ENCODE data around the gene GDI2. TPM values are rescaled to one million over a fixed set of nuclear protein-coding genes. Genes with fewer than 3 reads are reported as not detected.
A peak's percentile ranks its signal among the peaks of the same experiment; 100 is the strongest.
"Not testable (repeated sequence)": the region's sequence is repeated elsewhere in the genome, so short reads cannot be mapped to it uniquely, and the experiment has no call there.

GDI2 gene
- total RNA-seq (2014; rRNA removed; shearing (Covaris generic); ENCODE audit: low replicate concordance): 275 and 383 TPM in 2 replicates

DNA sequence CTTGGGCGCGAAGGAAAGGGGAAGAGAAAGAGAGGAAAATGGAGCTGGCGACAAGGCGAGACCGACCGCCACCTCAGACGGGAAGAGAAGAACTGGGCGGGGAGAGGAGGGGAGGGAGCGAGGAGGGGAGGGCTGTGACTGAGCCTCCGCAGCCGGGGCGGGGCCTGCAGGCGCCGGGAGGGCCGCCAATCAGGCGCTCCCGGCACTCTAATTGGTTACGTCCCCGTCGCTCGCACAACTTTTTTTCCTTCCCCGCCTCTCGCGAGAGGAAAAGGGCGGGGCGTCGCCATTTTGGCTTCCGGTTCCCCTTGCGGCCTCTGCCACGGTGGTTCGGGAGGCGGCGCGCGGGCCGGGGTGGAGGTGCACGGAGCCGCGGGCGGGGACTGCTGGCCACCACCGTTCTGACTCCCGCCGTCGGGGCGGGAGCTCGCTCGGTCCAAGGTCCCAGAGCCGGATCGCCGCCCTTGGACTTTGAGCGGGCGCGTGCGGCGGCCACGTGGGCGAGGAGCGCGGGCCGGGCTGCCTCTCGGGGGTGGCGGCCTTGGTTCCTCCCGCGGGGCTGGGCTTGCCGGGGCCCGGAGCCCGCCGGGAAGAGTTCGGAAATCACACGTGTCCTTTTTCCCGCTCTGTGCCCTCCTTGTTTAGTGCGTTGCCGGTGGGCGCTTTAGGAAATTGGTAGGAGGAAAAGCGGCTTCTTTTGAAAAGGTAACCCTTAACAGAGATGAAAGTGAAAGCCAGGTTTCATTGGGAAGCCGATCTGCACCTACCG lies at the start of gene GDI2:
GDI2 (minus strand) TSS at position 94 of the 769 bp plus-strand sequence. CDS start 176 bp downstream, outside the sequence.
- DNase-seq: peak; percentile 99
- H3K9ac ChIP-seq (ENCODE audit: low read length): peak within 1 kb of the TSS; percentile 99
- H4K20me1 ChIP-seq (ENCODE audit: insufficient read depth, low read depth, low read length): peaks cover 33% of the 10 kb centered on the region; the same call in 1 of the 2 replicates
- H3K27me3 ChIP-seq (ENCODE audit: low read length): no peaks in the 10 kb centered on the region
- peaks cover 54% of the 10 kb centered on the region for H3K79me2 ChIP-seq (ENCODE audit: low read length)
- H3K4me3 ChIP-seq (ENCODE audit: low read length): peak within 1 kb of the TSS; percentile 86
- peak within 1 kb of the TSS; percentile 99 for H3K4me2 ChIP-seq (ENCODE audit: low read depth, low read length, poor library complexity, severe bottlenecking)
- no peaks in the 10 kb centered on the region for H3K9me3 ChIP-seq (ENCODE audit: low read length)
- H3K9me2 ChIP-seq (replicated peaks; ENCODE audit: insufficient read depth, low read length): no peaks in the 10 kb centered on the region
- peaks cover 44% of the 10 kb centered on the region for H3K4me1 ChIP-seq (ENCODE audit: low read length)
- H2AFZ ChIP-seq (ENCODE audit: low read length): no peak within 1 kb of the TSS
- peaks cover 16% of the 10 kb centered on the region; the same call in 1 of the 2 replicates for H3K36me3 ChIP-seq (ENCODE audit: insufficient read depth, low read length)
- peak within 1 kb of the TSS; percentile 78 for H3K27ac ChIP-seq (ENCODE audit: low read length)

DNA sequence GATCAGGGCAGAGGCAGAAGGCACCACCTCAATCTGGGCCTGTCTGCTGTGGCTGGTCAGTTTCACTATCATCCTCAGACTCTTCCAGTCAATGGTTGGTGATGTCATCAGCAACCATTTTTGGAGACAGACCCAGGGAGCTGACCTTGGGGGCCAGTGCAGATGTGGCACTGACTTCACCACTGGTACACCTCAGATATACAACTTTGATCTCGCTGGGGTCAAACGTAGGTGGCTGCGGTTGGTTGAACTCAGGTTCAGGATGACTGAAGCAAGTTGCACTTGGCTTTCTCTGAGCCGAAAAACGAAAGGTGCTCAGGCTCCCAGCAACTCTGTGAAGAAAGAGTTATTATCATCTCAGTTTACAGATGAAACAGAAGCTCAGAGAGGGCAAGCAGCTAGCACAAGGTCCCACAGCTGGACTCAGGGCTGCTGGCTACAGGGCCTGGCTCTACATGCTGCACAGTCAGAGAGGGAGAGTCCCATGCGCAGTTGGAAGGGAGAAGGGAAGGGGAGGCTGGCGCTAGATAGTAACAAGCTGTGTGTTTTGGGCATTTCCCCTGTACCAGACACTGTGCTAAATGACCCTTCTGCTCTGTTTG lies 49.2 kb upstream of the GDI2 start:
- no peak for DNase-seq

DNA sequence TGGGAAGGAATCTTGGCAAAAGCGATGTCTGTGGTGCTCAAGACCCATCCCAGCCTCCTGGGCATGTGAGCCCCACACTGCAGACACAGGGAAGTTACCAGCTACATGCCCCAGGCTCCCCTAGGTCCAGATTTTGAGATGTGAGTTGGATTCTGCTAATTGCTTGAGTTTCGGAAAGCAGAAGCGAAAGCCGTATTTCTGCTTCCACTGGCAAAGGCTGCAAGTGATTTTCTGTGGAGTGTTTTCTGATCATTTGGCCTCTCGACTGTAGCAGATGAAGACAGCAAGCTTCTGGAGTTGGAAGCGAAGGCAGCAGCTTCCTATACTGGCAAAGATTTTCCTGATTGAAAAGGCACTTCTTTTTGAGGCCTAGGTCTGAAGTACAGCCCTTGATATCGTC lies 46.8 kb upstream of the GDI2 start:
- no peaks in the 10 kb centered on the region for H3K4me1 ChIP-seq (ENCODE audit: low read length)
- no peak overlapping the region for H3K4me2 ChIP-seq (ENCODE audit: low read depth, low read length, poor library complexity, severe bottlenecking)
- no peak overlapping the region for H3K9ac ChIP-seq (ENCODE audit: low read length)
- H3K27ac ChIP-seq (ENCODE audit: low read length): no peak overlapping the region
- no peaks in the 10 kb centered on the region for H4K20me1 ChIP-seq (ENCODE audit: insufficient read depth, low read depth, low read length)
- no peaks in the 10 kb centered on the region for H3K79me2 ChIP-seq (ENCODE audit: low read length)
- no peaks in the 10 kb centered on the region for H3K36me3 ChIP-seq (ENCODE audit: insufficient read depth, low read length)
- no peaks in the 10 kb centered on the region for H3K9me2 ChIP-seq (replicated peaks; ENCODE audit: insufficient read depth, low read length)
- no peaks in the 10 kb centered on the region for H3K9me3 ChIP-seq (ENCODE audit: low read length)
- H3K27me3 ChIP-seq (ENCODE audit: low read length): no peaks in the 10 kb centered on the region
- H2AFZ ChIP-seq (ENCODE audit: low read length): no peak overlapping the region
- no peak overlapping the region for H3K4me3 ChIP-seq (ENCODE audit: low read length)
- no peak for DNase-seq

More for the DNA sequence above, 49.2 kb upstream of the GDI2 start:
- no peaks in the 10 kb centered on the region for H3K27me3 ChIP-seq (ENCODE audit: low read length)
- H3K27ac ChIP-seq (ENCODE audit: low read length): no peak overlapping the region
- H3K4me2 ChIP-seq (ENCODE audit: low read depth, low read length, poor library complexity, severe bottlenecking): no peak overlapping the region
- H3K4me3 ChIP-seq (ENCODE audit: low read length): no peak overlapping the region
- no peak overlapping the region for H2AFZ ChIP-seq (ENCODE audit: low read length)
- H3K79me2 ChIP-seq (ENCODE audit: low read length): no peaks in the 10 kb centered on the region
- no peak overlapping the region for H3K9ac ChIP-seq (ENCODE audit: low read length)
- H3K36me3 ChIP-seq (ENCODE audit: insufficient read depth, low read length): no peaks in the 10 kb centered on the region
- H3K4me1 ChIP-seq (ENCODE audit: low read length): no peaks in the 10 kb centered on the region
- no peaks in the 10 kb centered on the region for H4K20me1 ChIP-seq (ENCODE audit: insufficient read depth, low read depth, low read length)
- H3K9me3 ChIP-seq (ENCODE audit: low read length): no peaks in the 10 kb centered on the region
- H3K9me2 ChIP-seq (replicated peaks; ENCODE audit: insufficient read depth, low read length): no peaks in the 10 kb centered on the region

DNA sequence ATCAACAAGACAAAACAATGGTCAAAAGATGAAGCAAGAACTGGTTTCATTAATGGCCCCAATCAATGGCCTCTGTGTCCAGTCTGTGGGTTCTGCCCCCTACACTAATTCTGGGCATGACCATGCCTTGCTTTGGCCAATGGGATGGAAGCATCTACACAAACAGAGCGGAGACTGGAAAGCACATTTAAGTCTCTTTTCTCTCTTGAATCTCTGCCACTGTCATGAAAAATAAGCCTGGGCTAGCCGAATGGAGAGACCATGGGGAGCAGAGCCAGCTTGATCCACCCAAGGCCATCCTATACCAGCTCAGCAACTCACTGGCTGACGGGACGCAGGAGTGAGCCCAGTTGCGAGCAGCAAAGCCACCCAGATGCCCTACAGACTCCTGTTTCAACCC lies 45.6 kb upstream of the GDI2 start:
- Histone ChIP-seq H3K4me2 (ENCODE audit: low read depth, low read length, poor library complexity, severe bottlenecking) (no peak overlapping the region), H3K79me2 (ENCODE audit: low read length) (no peaks in the 10 kb centered on the region), H3K9ac (ENCODE audit: low read length) (no peak overlapping the region), H2AFZ (ENCODE audit: low read length) (no peak overlapping the region), H3K27me3 (ENCODE audit: low read length) (no peaks in the 10 kb centered on the region), H3K4me1 (ENCODE audit: low read length) (no peaks in the 10 kb centered on the region), H3K27ac (ENCODE audit: low read length) (no peak overlapping the region), H3K36me3 (ENCODE audit: insufficient read depth, low read length) (no peaks in the 10 kb centered on the region), H4K20me1 (ENCODE audit: insufficient read depth, low read depth, low read length) (no peaks in the 10 kb centered on the region), H3K9me3 (ENCODE audit: low read length) (no peaks in the 10 kb centered on the region), H3K9me2 (replicated peaks; ENCODE audit: insufficient read depth, low read length) (no peaks in the 10 kb centered on the region), H3K4me3 (ENCODE audit: low read length) (no peak overlapping the region)
- no peak for DNase-seq

DNA sequence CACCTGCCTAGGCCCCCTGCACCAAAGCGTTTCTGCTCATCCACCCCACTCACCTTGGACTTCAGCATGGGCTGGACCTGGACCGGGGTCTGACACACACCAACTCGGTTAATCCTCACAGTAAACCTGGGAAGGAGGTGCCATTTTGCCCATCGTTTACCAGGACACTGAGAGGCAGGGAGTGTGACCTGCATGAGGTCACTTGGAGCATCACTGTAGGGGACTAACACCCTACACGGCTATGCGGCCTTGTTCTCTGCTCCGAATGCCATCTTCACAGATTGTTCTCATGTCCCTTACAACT lies 43.4 kb upstream of the GDI2 start:
- Histone ChIP-seq H4K20me1 (ENCODE audit: insufficient read depth, low read depth, low read length) (no peaks in the 10 kb centered on the region), H3K4me3 (ENCODE audit: low read length) (no peak overlapping the region), H3K9me2 (replicated peaks; ENCODE audit: insufficient read depth, low read length) (no peaks in the 10 kb centered on the region), H3K4me2 (ENCODE audit: low read depth, low read length, poor library complexity, severe bottlenecking) (no peak overlapping the region), H3K36me3 (ENCODE audit: insufficient read depth, low read length) (no peaks in the 10 kb centered on the region), H3K9ac (ENCODE audit: low read length) (no peak overlapping the region), H2AFZ (ENCODE audit: low read length) (no peak overlapping the region), H3K9me3 (ENCODE audit: low read length) (no peaks in the 10 kb centered on the region), H3K27me3 (ENCODE audit: low read length) (no peaks in the 10 kb centered on the region), H3K4me1 (ENCODE audit: low read length) (peaks cover 11% of the 10 kb centered on the region), H3K79me2 (ENCODE audit: low read length) (no peaks in the 10 kb centered on the region), H3K27ac (ENCODE audit: low read length) (no peak overlapping the region)
- no peak for DNase-seq

DNA sequence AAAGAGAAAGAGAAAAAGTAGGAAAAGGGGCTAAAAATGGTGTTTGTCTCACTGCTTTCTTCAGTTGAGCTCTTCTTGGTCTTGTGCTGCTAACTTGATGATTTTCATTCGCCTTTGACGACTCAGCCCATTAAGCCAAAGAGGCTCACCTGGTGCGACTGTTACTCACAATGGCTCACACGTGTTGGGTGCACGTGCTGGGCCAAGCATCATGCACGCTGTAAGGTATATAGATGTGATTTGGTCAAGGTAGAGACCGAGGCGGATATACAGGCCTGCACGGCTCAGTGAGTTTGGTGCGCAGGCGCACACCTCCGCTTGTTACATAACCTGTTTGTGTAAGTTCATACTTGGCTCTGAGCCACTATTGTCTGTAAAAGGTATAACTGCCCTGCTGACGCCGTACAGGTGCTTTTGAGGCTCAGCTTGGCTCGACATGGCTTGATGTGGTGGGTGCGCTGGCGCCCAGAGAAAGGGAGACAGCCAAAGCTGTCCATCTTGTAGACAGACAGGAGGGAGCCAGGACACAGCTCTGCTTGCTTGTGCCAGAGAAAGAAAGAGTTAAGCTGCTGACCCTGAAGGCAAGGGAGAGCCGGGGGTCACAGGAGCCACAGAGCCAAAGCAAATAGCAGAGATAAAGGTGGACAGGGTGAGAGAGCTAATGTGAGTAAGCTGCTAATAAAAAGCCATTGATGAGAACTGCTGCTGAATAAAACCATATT lies 42.9 kb upstream of the GDI2 start:
- H4K20me1 ChIP-seq (ENCODE audit: insufficient read depth, low read depth, low read length): no peaks in the 10 kb centered on the region
- no peaks in the 10 kb centered on the region for H3K36me3 ChIP-seq (ENCODE audit: insufficient read depth, low read length)
- H3K9me3 ChIP-seq (ENCODE audit: low read length): no peaks in the 10 kb centered on the region
- no peak overlapping the region for H3K4me2 ChIP-seq (ENCODE audit: low read depth, low read length, poor library complexity, severe bottlenecking)
- no peak overlapping the region for H3K9ac ChIP-seq (ENCODE audit: low read length)
- H3K9me2 ChIP-seq (replicated peaks; ENCODE audit: insufficient read depth, low read length): no peaks in the 10 kb centered on the region
- DNase-seq: no peak
- H3K4me3 ChIP-seq (ENCODE audit: low read length): no peak overlapping the region
- no peaks in the 10 kb centered on the region for H3K27me3 ChIP-seq (ENCODE audit: low read length)
- H3K79me2 ChIP-seq (ENCODE audit: low read length): no peaks in the 10 kb centered on the region
- no peak overlapping the region for H2AFZ ChIP-seq (ENCODE audit: low read length)
- no peak overlapping the region for H3K27ac ChIP-seq (ENCODE audit: low read length)
- H3K4me1 ChIP-seq (ENCODE audit: low read length): peaks cover 11% of the 10 kb centered on the region

DNA sequence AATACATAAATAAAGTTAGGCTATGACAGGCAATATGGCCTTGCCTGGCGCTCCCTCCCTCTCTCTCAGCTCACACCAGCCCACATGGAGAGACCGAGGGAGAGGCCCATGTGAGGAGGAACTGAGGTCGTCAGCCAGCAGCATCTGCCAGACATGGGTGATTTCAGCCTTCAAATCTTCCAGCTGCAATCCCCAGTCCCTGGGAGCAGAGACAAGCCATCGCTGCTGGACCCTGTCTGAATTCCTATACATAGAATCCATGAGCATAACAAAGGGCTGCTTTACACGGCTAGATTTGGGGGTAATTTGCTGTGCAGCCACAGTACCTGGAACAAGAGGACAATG lies 40.9 kb upstream of the GDI2 start:
- no peaks in the 10 kb centered on the region for H3K9me2 ChIP-seq (replicated peaks; ENCODE audit: insufficient read depth, low read length)
- no peaks in the 10 kb centered on the region for H3K79me2 ChIP-seq (ENCODE audit: low read length)
- no peak overlapping the region for H3K4me2 ChIP-seq (ENCODE audit: low read depth, low read length, poor library complexity, severe bottlenecking)
- no peak overlapping the region for H2AFZ ChIP-seq (ENCODE audit: low read length)
- no peak overlapping the region for H3K27ac ChIP-seq (ENCODE audit: low read length)
- no peak for DNase-seq
- no peaks in the 10 kb centered on the region for H3K36me3 ChIP-seq (ENCODE audit: insufficient read depth, low read length)
- peaks cover 11% of the 10 kb centered on the region for H3K4me1 ChIP-seq (ENCODE audit: low read length)
- H4K20me1 ChIP-seq (ENCODE audit: insufficient read depth, low read depth, low read length): no peaks in the 10 kb centered on the region
- no peaks in the 10 kb centered on the region for H3K9me3 ChIP-seq (ENCODE audit: low read length)
- H3K4me3 ChIP-seq (ENCODE audit: low read length): no peak overlapping the region
- no peak overlapping the region for H3K9ac ChIP-seq (ENCODE audit: low read length)
- H3K27me3 ChIP-seq (ENCODE audit: low read length): no peaks in the 10 kb centered on the region

DNA sequence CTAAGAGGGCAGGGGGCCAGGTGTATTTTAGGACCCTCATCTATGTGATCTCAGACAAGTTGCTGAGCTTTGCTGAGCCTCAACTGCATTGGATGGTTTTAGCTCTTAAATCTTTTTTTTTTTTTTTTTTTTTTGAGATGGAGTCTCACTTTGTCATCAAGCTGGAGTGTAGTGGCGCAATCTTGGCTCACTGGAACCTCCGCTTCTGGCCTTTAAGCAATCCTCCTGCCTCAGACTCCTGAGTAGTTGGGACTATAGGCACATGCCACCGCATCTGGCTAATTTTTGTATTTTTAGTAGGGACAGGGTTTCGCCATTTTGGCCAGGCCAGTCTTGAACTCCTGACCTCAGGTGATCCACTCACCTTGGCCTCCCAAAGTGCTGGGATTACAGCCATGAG lies 33.4 kb upstream of the GDI2 start:
- H3K4me1 ChIP-seq (ENCODE audit: low read length): peaks cover 29% of the 10 kb centered on the region

More for the DNA sequence above, 33.4 kb upstream of the GDI2 start:
- not testable (repeated sequence) for H3K9me2 ChIP-seq (replicated peaks; ENCODE audit: insufficient read depth, low read length); H3K9me3 ChIP-seq (ENCODE audit: low read length); H3K27ac ChIP-seq (ENCODE audit: low read length); H2AFZ ChIP-seq (ENCODE audit: low read length); DNase-seq; H3K9ac ChIP-seq (ENCODE audit: low read length); H3K4me3 ChIP-seq (ENCODE audit: low read length); H3K4me2 ChIP-seq (ENCODE audit: low read depth, low read length, poor library complexity, severe bottlenecking); H4K20me1 ChIP-seq (ENCODE audit: insufficient read depth, low read depth, low read length); H3K36me3 ChIP-seq (ENCODE audit: insufficient read depth, low read length); H3K79me2 ChIP-seq (ENCODE audit: low read length); H3K27me3 ChIP-seq (ENCODE audit: low read length)
